Testis (tissue), 2 donors: ENCODE measurements around the gene ZNF254.

ENCODE experiments used
- CTCF ChIP-seq, 3 experiments: fragments of 450-650 bp in 2 of 3; fragments of 200-600 bp in 1 of 3; sonication (generic) in 1 of 3; IDR thresholded peaks; one replicate each; pipeline ENCODE4 v1.5.1; 2016 to 2019; ENCODE audit warnings: antibody characterized with exemption in 3 of 3, mild to moderate bottlenecking in 2 of 3, moderate library complexity in 1 of 3
- POLR2A ChIP-seq: fragments of 450-650 bp; IDR thresholded peaks from one replicate; pipeline ENCODE4 v1.6.1; 2017; ENCODE audit warnings: antibody characterized with exemption, mild to moderate bottlenecking, moderate library complexity

GRCh38 chr19:24127601-24128000 is 40.6 kb downstream of the ZNF254 start:
- TF ChIP-seq POLR2A (no peak), CTCF (IDR thresholded peaks at IDR 0.05) (no peak)
